Measurements from ENCODE around the gene TRIM26.
"Not testable (repeated sequence)": the region's sequence is repeated elsewhere in the genome, so short reads cannot be mapped to it uniquely, and the experiment has no call there.

TRIM26 gene

DNA sequence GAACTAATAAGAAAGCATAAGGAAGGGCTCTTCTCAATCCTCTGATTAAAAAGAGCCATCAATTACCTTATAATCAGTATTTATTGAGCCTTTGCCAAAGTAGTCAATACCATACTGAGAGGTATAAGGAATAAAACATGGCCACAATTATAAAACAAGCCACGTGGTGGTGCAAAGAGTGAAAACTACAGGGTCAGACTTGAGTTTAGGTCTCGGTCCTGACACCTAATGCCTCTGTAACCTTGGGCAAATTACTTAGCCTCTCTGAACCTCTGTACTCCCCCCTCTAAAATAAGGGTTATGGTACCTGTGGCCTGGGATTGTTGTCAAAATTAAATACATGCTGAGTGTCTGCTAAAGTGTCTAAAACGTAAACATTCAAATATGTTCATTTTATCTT is 64.0 kb downstream of the TRIM26 start:
- DNase-seq (ENCODE audit: low read depth): no peak
- H3K4me3 ChIP-seq (replicated peaks; ENCODE audit: low read depth, low read length): no peak overlapping the region
- TF ChIP-seq, protein P1, sequence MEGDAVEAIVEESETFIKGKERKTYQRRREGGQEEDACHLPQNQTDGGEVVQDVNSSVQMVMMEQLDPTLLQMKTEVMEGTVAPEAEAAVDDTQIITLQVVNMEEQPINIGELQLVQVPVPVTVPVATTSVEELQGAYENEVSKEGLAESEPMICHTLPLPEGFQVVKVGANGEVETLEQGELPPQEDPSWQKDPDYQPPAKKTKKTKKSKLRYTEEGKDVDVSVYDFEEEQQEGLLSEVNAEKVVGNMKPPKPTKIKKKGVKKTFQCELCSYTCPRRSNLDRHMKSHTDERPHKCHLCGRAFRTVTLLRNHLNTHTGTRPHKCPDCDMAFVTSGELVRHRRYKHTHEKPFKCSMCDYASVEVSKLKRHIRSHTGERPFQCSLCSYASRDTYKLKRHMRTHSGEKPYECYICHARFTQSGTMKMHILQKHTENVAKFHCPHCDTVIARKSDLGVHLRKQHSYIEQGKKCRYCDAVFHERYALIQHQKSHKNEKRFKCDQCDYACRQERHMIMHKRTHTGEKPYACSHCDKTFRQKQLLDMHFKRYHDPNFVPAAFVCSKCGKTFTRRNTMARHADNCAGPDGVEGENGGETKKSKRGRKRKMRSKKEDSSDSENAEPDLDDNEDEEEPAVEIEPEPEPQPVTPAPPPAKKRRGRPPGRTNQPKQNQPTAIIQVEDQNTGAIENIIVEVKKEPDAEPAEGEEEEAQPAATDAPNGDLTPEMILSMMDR (IDR thresholded peaks at IDR 0.05; ENCODE audit: low read length, missing control alignments): no peak

DNA sequence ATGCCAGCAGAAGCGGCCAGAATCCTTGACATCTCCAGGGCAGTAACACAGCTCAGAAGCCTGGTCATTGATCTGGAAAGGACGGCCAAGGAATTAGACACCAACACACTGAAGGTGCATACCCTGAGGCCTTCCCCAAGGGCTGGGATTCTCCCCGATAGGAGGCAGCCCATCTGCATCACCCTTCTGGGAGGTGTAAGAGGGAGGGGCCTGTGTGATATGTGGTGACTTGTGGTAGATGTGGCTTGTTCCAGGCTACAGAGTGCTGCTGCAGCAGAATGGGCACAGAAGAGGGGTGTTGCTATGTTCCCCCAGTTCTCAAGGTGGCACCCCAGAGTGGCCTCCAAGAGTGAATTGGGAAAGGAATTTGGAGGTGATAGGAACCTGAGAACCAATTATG is 66.1 kb downstream of the TRIM26 start:
- H3K4me3 ChIP-seq (replicated peaks; ENCODE audit: low read depth, low read length): no peak overlapping the region
- TF ChIP-seq, protein P1 (IDR thresholded peaks at IDR 0.05; ENCODE audit: low read length, missing control alignments): no peak
- DNase-seq (ENCODE audit: low read depth): no peak

DNA sequence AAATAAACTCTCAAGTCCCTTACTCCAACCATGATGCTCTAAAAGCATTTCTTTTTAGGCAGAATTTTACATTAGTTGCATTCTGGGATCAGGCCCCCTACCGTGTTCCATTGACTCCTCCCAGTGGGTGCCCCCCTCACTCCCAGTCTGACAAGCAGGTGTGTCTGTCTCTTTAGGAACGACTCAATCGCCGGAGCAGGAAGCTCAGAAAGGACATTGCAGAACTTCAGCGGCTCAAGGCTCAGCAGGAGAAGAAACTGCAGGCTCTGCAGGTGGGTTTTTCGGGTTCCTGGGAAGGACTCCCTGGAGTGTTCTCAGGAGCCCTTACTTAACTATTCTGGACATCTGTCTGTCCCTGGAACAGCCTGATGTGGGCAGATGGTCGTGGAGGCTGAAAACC is 67.4 kb downstream of the TRIM26 start:
- no peak for DNase-seq (ENCODE audit: low read depth)
- H3K4me3 ChIP-seq (replicated peaks; ENCODE audit: low read depth, low read length): no peak overlapping the region
- TF ChIP-seq, protein P1 (IDR thresholded peaks at IDR 0.05; ENCODE audit: low read length, missing control alignments): no peak

DNA sequence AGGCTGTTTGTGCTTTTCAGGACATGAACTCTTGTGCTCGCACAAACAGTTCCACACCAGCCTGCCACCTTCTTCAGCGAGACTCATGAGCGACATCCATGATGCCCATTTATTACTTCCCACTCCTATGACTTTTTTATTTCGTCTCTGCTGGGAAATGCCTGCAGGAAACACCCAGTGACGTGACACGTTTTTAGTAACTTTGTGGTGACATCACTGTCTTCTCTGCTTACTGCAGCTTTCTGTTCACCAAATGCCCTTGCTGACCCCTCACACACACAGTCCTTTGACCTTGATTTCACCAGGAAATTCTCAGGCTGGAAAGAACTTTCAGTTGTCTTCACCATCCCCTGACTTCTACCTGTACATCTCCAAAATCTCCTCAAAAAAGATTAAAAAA is 68.4 kb downstream of the TRIM26 start:
- TF ChIP-seq, protein P1 (IDR thresholded peaks at IDR 0.05; ENCODE audit: low read length, missing control alignments): no peak
- no peak for DNase-seq (ENCODE audit: low read depth)
- no peak overlapping the region for H3K4me3 ChIP-seq (replicated peaks; ENCODE audit: low read depth, low read length)

DNA sequence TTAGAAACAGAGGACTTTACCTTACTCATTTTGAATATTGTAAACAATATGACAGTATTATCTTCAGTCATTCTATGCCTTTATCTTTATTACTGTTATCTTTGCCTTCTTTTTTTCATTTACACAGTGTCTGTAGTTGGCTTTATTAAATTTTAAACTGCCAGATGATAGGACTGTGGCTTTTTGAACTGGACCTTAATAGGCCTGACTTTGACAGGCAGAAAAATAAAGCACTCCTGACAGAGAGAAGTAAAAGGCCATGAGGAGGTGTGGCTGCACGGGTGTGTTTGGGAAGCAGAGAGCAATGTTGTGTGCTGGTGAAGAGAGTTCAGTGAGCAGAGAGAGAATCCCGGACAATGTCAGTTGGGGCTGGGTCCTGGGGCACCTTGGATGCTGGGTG is 69.4 kb downstream of the TRIM26 start:
- DNase-seq (ENCODE audit: low read depth): no peak
- TF ChIP-seq, protein P1 (IDR thresholded peaks at IDR 0.05; ENCODE audit: low read length, missing control alignments): no peak

DNA sequence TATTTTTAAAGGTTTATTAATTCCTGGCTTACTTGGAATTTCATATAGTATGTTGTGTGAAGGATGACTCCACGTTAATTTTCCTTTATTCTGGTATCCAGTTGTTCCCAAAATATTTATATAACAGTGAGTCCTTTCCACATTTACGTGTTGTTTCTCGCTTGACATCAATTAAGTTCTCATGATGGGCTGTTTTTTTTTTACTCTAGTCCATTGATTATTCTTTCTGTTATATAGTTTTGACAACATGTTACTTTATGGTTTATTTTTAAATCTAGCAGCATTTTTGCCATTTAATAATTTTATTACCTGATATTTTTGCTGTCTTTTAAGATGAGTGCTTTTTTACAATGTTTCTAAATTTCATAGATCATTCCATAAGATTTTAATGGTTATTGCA is 70.5 kb downstream of the TRIM26 start:
- TF ChIP-seq, protein P1 (IDR thresholded peaks at IDR 0.05; ENCODE audit: low read length, missing control alignments): no peak
- no peak overlapping the region for H3K4me3 ChIP-seq (replicated peaks; ENCODE audit: low read depth, low read length)
- no peak for DNase-seq (ENCODE audit: low read depth)

More for the DNA sequence above, 69.4 kb downstream of the TRIM26 start:
- H3K4me3 ChIP-seq (replicated peaks; ENCODE audit: low read depth, low read length): no peak overlapping the region

DNA sequence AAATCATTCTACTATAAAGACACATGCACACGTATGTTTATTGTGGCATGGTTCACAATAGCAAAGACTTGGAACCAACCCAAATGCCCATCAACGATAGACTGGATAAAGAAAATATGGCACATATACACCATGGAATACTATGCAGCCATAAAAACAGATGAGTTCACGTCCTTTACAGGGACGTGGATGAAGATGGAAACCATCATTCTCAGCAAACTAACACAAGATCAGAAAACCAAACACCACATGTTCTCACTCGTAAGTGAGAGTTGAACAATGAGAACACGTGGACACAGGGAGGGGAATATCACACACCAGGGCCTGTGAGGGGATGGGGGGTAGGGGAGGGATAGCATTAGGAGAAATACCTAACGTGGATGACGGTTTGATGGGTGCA is 73.0 kb downstream of the TRIM26 start:
- not testable (repeated sequence) for DNase-seq (ENCODE audit: low read depth); H3K4me3 ChIP-seq (replicated peaks; ENCODE audit: low read depth, low read length)
